ENCODE data around the gene QRICH1. TPM values are rescaled to one million over a fixed set of nuclear protein-coding genes. Genes with fewer than 3 reads are reported as not detected.
A peak's percentile ranks its signal among the peaks of the same experiment; 100 is the strongest.

The QRICH1 gene
- total RNA-seq, 1 experiment from 2014 or later, result 57.3 TPM

DNA sequence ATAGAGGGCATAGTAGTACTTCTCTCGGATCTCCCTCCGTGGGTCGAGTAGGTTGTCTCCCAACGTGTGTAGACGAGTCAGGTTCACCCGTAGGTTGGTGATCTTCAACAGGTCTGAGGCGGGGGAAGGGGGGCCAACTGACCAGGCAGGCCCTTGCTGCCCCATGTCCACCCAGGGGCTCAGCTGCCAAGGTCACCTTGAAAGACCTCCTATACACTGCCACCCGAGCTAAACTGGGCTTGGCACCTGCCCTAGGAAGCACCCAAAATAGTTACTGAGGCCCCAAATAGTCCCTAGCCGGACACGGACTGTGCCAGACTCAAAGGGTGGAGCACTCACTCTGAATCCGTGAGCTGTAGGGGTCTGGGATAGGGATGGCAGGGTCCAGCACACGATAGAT, 37.2 kb upstream of the QRICH1 start:
- POLR2A ChIA-PET (ENCODE audit: low non-redundant PET), result no interaction called here
- Histone ChIP-seq H3K4me3 (ENCODE audit: low read depth, low read length, poor library complexity, severe bottlenecking) (no peak overlapping the region), H3K4me1 (ENCODE audit: insufficient read depth, low read length, poor library complexity, severe bottlenecking) (no peaks in the 10 kb centered on the region), H3K27ac (ENCODE audit: low read depth, low read length, poor library complexity, severe bottlenecking) (no peak overlapping the region), H3K36me3 (ENCODE audit: insufficient read depth, low read length, poor library complexity, severe bottlenecking) (no peaks in the 10 kb centered on the region), H3K27me3 (replicated peaks; ENCODE audit: insufficient read depth, low read depth, low read length, poor library complexity) (no peaks in the 10 kb centered on the region), H3K9me3 (ENCODE audit: low read depth, low read length, poor library complexity, severe bottlenecking) (no peaks in the 10 kb centered on the region)
- no TSS peak for BruUV-seq (replicated peaks)
- intact Hi-C loops (cut with micrococcal nuclease; ENCODE audit: unreplicated experiment), result no loop called here
- TF ChIP-seq, protein P1, sequence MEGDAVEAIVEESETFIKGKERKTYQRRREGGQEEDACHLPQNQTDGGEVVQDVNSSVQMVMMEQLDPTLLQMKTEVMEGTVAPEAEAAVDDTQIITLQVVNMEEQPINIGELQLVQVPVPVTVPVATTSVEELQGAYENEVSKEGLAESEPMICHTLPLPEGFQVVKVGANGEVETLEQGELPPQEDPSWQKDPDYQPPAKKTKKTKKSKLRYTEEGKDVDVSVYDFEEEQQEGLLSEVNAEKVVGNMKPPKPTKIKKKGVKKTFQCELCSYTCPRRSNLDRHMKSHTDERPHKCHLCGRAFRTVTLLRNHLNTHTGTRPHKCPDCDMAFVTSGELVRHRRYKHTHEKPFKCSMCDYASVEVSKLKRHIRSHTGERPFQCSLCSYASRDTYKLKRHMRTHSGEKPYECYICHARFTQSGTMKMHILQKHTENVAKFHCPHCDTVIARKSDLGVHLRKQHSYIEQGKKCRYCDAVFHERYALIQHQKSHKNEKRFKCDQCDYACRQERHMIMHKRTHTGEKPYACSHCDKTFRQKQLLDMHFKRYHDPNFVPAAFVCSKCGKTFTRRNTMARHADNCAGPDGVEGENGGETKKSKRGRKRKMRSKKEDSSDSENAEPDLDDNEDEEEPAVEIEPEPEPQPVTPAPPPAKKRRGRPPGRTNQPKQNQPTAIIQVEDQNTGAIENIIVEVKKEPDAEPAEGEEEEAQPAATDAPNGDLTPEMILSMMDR (conservative IDR thresholded peaks at IDR 0.05; ENCODE audit: low read depth, low read length), result no peak
- no peak for TF ChIP-seq EZH2 (IDR thresholded peaks at IDR 0.05; ENCODE audit: borderline replicate concordance, low read depth, low read length, poor library complexity, severe bottlenecking)
- CTCF ChIA-PET, result no interaction called here
- DNase-seq (ENCODE audit: low spot score), result no peak

DNA sequence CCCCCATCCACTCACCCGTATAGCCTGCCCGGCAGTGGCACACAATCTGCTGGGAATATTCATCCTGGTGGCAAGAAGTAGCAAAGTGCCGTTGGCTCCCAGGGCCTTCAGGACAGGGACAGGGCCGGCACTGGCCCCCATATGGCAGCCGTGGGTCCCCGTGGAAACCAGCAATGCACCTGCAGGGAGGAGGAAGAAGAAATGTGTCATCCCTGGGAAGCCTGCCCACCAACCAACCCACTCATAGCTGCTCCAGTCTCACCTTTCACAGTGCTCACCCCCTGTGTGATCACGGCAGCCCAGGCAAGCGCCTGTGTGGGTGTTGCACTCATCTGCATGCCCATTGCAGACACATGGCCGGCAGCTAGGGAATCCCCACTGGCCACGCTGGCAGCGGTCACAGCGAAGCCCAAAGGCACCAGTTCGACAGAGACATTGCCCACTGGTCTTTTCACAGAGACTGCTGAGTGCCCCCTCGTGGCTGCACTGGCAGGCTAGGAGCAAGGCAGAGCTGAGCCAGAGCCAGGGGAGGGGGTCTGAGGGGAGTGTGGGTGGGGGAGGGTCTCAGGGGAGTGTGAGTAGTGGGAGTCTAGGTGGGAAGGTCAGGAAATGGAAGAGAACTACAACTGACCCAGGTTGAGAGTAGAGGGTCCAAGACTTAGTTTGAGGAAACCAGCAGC, 31.3 kb upstream of the QRICH1 start:
- intact Hi-C loops (cut with micrococcal nuclease; ENCODE audit: unreplicated experiment), result no loop called here
- TF ChIP-seq, protein P1 (conservative IDR thresholded peaks at IDR 0.05; ENCODE audit: low read depth, low read length), result peak; percentile 38
- TF ChIP-seq EZH2 (IDR thresholded peaks at IDR 0.05; ENCODE audit: borderline replicate concordance, low read depth, low read length, poor library complexity, severe bottlenecking), result no peak
- H3K36me3 ChIP-seq (ENCODE audit: insufficient read depth, low read length, poor library complexity, severe bottlenecking), result no peaks in the 10 kb centered on the region
- H3K4me1 ChIP-seq (ENCODE audit: insufficient read depth, low read length, poor library complexity, severe bottlenecking), result no peaks in the 10 kb centered on the region
- ChIA-PET POLR2A (ENCODE audit: low non-redundant PET) (no interaction called here), CTCF (no interaction called here)
- H3K27me3 ChIP-seq (replicated peaks; ENCODE audit: insufficient read depth, low read depth, low read length, poor library complexity), result no peaks in the 10 kb centered on the region
- BruUV-seq (replicated peaks), result no TSS peak
- H3K27ac ChIP-seq (ENCODE audit: low read depth, low read length, poor library complexity, severe bottlenecking), result no peak overlapping the region
- no peak for DNase-seq (ENCODE audit: low spot score)
- H3K9me3 ChIP-seq (ENCODE audit: low read depth, low read length, poor library complexity, severe bottlenecking), result no peaks in the 10 kb centered on the region
- H3K4me3 ChIP-seq (ENCODE audit: low read depth, low read length, poor library complexity, severe bottlenecking), result no peak overlapping the region

DNA sequence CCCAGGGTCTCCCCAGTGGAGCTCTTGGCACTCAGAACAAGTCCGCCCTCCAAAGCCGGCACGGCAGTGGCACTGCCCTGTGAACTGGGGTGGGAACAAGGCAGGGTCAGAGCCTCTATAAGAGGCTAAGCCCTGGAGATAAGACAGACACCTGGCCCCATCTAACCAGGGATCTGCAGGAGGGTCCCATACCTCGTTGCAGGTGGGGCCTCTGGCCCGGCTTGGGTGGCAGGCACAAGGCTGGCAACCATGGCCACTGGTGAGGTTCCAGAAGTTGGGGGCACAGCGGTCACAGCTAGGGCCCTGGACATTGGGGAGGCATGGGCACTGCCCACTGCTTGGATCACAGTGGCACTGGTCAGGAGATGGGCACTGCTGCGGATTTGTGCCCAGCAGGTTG, 30.3 kb upstream of the QRICH1 start:
- H3K36me3 ChIP-seq (ENCODE audit: insufficient read depth, low read length, poor library complexity, severe bottlenecking), result no peaks in the 10 kb centered on the region
- no peaks in the 10 kb centered on the region for H3K27me3 ChIP-seq (replicated peaks; ENCODE audit: insufficient read depth, low read depth, low read length, poor library complexity)
- H3K4me3 ChIP-seq (ENCODE audit: low read depth, low read length, poor library complexity, severe bottlenecking), result no peak overlapping the region
- H3K27ac ChIP-seq (ENCODE audit: low read depth, low read length, poor library complexity, severe bottlenecking), result no peak overlapping the region
- no peaks in the 10 kb centered on the region for H3K9me3 ChIP-seq (ENCODE audit: low read depth, low read length, poor library complexity, severe bottlenecking)
- H3K4me1 ChIP-seq (ENCODE audit: insufficient read depth, low read length, poor library complexity, severe bottlenecking), result no peaks in the 10 kb centered on the region
- intact Hi-C loops (cut with micrococcal nuclease; ENCODE audit: unreplicated experiment), result no loop called here
- no TSS peak for BruUV-seq (replicated peaks)
- ChIA-PET CTCF (no interaction called here), POLR2A (ENCODE audit: low non-redundant PET) (no interaction called here)
- no peak for DNase-seq (ENCODE audit: low spot score)
- no peak for TF ChIP-seq EZH2 (IDR thresholded peaks at IDR 0.05; ENCODE audit: borderline replicate concordance, low read depth, low read length, poor library complexity, severe bottlenecking)
- TF ChIP-seq, protein P1 (conservative IDR thresholded peaks at IDR 0.05; ENCODE audit: low read depth, low read length), result no peak
